ENCODE results near the gene AKR7A3.

Gene AKR7A3

DNA sequence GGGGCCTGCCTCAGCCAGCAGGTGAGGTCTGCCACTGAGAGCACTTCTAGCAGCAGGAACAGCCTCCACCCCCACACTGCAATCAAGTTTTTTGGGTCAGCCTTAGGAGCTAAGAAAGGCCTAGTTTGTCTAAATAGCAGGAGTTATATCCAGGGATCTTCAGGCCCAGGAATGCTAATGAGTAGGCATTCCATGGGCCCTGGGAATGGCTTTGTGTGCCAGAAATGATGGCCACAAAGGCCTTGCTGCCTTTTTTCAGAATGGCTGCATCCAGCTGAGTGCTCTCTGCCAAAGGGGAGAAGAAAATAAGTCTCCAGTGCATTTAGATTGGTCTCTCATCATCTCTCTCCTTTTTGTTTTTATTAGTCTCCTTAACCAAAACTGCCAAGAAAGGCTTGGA lies 34.2 kb downstream of the AKR7A3 start:
- DNase-seq (ENCODE audit: low spot score), result peak; percentile 23

DNA sequence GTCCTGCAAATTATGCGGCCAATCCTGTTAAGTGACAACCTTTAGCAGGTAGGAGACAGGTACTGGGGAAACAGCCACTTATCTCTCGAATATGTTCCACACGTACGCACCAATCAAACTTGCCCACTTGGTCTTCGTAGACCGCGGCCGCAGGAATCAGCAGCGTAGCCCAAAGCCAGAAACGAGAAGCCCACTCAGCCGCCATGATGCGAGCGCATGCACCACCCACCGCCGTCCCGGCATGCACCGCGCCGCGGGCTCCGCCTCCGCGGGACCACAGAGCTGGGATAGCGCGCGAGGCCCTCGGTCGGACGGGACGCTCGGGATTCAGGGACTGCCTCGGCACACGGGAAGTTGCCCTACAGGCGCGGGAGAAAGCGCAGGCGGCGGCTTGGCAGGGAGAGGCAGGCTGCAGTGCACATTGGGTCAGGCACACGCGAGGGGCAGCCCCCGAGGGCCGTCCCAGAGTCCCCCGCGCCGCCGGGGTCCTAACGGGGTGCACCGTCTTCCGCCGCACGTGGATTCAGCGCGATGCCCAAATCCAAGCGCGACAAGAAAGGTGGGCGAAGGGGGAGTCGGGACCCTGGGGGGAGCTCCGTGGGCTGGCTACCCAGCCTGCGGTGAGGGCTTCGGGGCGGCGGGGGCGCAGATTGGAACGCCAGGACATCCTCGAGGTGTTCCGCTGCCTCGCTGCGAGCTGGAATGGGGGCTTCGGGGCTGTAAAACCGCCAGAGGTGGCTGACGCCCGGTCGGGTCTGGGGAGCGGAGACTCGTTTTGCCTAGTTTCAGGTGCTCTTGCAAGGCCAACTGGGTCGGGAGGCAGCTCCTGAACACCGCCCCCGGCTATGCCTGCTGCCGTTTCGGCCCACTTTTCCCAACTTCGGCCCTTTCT lies 37.0 kb downstream of the AKR7A3 start, which contains the start of the genes EMC1 and MRTO4:
Gene EMC1, minus strand, starts transcription at position 220 of the 892 bp plus-strand sequence. Its CDS starts 15 bp downstream, at position 205.
Gene MRTO4, plus strand, starts transcription at position 501 of the 892 bp plus-strand sequence. Its CDS starts 31 bp downstream, at position 532.
- peak; percentile 75 for DNase-seq (ENCODE audit: low spot score)

DNA sequence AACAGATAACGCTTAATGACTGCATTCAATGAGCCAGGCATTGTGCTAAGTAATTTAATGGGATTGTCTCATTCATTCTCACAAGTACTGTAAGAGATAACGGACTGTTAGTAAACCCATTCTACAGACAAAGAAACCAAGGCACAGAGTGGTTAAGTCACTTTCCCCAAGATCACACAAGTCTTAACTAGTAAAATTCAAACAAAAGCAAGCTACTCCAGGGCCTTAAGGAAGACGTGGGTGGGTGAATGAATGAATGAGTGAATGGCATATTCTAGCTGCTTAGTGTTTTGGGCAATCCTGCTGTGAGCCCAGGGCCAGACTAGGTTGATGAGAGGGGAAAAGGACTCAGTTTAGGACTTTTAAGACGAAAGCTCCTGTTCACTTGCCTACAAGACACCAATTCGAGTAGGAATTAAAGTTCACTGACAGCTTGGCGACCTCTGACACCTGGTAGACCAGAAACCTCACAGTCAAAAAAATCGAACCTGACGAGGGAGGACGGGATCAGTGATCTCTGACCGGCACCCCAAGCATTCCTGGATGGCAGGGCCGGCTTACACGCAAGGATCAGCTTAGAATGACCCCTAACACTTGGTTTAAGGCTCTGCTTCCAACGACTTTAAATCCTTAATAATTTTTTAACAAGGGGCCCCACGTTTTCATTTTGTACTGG lies 37.8 kb downstream of the AKR7A3 start:
- no peak for DNase-seq (ENCODE audit: low spot score)

DNA sequence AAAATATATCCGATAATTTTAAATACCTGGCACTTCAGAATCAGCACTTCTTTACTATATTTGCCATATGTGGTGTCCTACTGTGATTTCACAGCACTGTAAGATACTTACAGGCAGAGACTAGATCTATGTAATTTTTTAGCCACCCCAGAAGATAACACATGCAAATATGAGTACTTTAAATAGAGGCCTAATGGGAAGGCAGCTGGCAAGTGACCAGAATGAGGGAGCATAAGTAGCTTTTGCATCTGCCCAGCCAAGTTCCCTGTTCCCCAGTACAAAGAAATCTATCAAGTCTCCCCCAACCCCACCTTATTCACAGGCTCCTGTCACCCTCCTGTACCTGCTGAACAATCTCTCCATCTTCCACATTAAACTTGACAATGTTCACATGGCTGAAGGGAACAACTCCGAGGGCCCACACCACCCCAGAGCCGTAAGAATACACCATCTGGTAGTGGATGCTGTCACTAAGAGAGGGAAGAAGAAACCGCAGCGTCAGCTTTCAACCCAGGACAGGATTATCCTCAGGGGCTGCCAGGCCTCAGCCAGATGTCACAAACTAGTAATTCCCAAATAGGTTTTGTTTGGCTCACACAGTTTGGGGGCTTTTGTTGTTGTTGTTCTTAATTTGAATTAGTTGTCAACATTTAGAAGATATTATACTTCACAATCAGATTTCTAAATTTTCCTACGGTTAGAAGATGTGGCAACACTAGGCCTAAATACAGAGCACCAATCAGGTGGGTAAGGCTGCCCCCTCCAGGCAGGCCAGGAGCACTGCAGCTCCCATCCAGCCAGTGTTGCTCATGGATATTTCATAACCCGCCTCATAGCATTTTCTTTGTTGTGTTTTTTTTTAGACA lies 47.7 kb downstream of the AKR7A3 start:
- peak; percentile 43 for DNase-seq (ENCODE audit: low spot score)

DNA sequence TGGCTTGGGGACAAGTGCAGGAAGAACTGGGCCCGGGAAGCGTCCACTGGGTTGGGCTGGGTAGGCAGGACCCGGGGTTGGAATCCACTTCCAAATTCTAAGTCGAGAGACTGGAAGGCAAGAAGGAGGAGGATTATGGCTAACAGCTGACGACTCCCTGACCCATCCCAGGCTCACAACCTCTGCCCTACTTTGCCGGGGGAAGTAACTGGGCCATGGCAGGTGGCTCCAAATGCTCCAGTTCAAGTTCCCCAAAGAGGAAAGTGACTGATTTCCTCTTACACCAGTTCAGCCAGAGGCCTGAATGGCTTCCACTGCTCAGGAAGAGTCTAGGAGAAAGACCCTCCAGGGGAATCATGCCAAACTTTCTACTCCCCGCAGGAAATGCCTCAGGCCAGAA lies 48.7 kb downstream of the AKR7A3 start:
- no peak for DNase-seq (ENCODE audit: low spot score)

DNA sequence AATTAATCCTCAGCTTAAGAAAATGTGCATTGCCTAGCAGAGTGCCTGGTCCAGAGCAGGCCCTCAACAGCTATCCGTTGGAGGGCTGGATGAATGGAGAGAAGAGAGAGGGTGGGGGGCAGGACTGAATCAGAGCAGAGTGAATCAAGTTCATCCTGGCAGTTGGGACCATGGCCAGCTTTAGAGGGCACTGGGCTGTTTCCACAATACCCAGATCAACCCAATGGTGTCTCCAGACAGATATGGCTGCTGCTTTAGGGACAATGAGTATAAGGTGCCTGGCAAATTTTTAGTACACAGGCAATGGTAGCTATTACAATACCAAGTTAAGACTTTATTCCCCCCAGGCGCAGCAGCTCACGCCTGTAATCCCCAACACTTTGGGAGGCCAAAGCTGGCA lies 54.3 kb downstream of the AKR7A3 start:
- no peak for DNase-seq (ENCODE audit: low spot score)

Measured in globus pallidus (tissue), 1 donor.